SU-DHL-6 (cell line): Measurements from ENCODE around the gene ERVFRD-1.

Experiments used
- CTCF ChIP-seq: fragments of 200-600 bp; sonication (generic); IDR thresholded peaks from one replicate; pipeline ENCODE4 v1.5.1; 2017; ENCODE audit warnings: antibody characterized with exemption, mild to moderate bottlenecking, low read length, moderate library complexity; ENCODE audit not compliant: insufficient read depth, poor library complexity, severe bottlenecking
- EZH2phosphoT487 ChIP-seq: fragments of 200-600 bp; sonication (generic), shearing (Covaris generic); conservative IDR thresholded peaks from 2 replicates; pipeline ENCODE4 v1.6.1; 2018; ENCODE audit warnings: mild to moderate bottlenecking, antibody characterized with exemption, low read length, moderate library complexity, mixed read lengths

GRCh38 chr6:11083491-11083890 lies 28.0 kb downstream of the ERVFRD-1 start:
- no peak for TF ChIP-seq CTCF
- no peak for TF ChIP-seq EZH2phosphoT487
